Vagina (tissue), 2 donors: ENCODE data around the gene MTA3. TPM values are rescaled to one million over a fixed set of nuclear protein-coding genes. Genes with fewer than 3 reads are reported as not detected.

ENCODE experiments used
- DNase-seq, 2 donors: peaks; one replicate each; pipeline ENCODE4 v3.0.0-alpha.2; 2017; ENCODE audit errors: extremely low spot score in 2 of 2
- H3K27ac ChIP-seq: fragments of 200-600 bp; sonication (generic); one replicate; pipeline ENCODE4 v1.5.1; 2019
- H3K27me3 ChIP-seq: fragments of 200-600 bp; sonication (generic); one replicate; pipeline ENCODE4 v1.5.1; 2019
- H3K36me3 ChIP-seq, 2 donors: fragments of 200-600 bp; sonication (generic); one replicate each; pipeline ENCODE4 v1.5.1; 2017 to 2019
- H3K4me1 ChIP-seq: fragments of 200-600 bp; sonication (generic); one replicate; pipeline ENCODE4 v1.5.1; 2019
- H3K4me3 ChIP-seq, 2 donors: fragments of 200-600 bp; sonication (generic); 1 replicate in 1 of 2; 2 replicates in 1 of 2; pipeline ENCODE4 v1.5.1; 2016 to 2019
- H3K9me3 ChIP-seq: fragments of 200-600 bp; sonication (generic); one replicate; pipeline ENCODE4 v1.5.1; 2019
- CTCF ChIP-seq, 3 experiments: fragments of 450-650 bp in 2 of 3; fragments of 200-600 bp in 1 of 3; sonication (generic) in 1 of 3; IDR thresholded peaks; one replicate each; pipeline ENCODE4 v1.5.1; 2017 to 2019; ENCODE audit warnings: antibody characterized with exemption in 3 of 3, mild to moderate bottlenecking in 2 of 3, moderate library complexity in 2 of 3
- POLR2A ChIP-seq, 2 donors: fragments of 450-650 bp; IDR thresholded peaks; one replicate each; pipeline ENCODE4 v1.6.1; 2017; ENCODE audit warnings: antibody characterized with exemption in 2 of 2, mild to moderate bottlenecking in 2 of 2, moderate library complexity in 2 of 2
- POLR2AphosphoS5 ChIP-seq, 2 donors: sonication (generic); formaldehyde crosslinking; IDR thresholded peaks; one replicate each; pipeline ENCODE4 v1.9.0; 2017; ENCODE audit warnings: antibody characterized with exemption in 2 of 2, mild to moderate bottlenecking in 2 of 2, low read depth in 1 of 2; ENCODE audit not compliant: insufficient read depth in 1 of 2
- intact Hi-C: fragments of 100-400 bp; cut with DNase I; formaldehyde crosslinking; loops from one replicate; pipeline ENCODE4 v1.15.1; 2023
- total RNA-seq: library from RNA; depleted of rRNA; stranded (reverse); fragments of >200 nt; gene quantifications from one replicate; pipeline ENCODE4 v1.2.3, GENCODE V29; 2016

The MTA3 gene
- total RNA-seq, 1 donor from 2014 or later, result 46.7 TPM

DNA sequence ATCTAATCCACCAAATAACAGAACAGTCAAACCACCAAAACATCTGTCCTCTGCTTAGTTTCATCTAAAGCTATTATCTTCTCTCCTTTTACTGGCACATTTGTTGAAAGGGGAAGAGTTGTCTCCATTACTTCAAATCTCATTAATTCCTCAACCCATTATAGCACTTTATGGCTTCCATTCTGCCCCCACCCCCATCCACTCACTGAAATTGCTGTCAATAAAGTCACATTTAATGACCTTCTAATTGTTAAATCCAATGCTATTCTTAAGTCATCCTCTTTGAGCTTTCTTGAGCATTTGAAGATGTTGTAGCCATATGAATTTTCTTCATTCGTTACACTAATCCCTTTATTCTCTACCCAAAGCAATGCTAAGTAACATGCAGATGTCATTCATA lies 190.3 kb downstream of the MTA3 start:
- Histone ChIP-seq H3K27me3 (no peaks in the 10 kb centered on the region), H3K4me3 (no peak overlapping the region), H3K36me3 (no peaks in the 10 kb centered on the region), H3K9me3 (no peaks in the 10 kb centered on the region), H3K4me1 (peaks cover 6% of the 10 kb centered on the region), H3K27ac (no peak overlapping the region)
- TF ChIP-seq CTCF (IDR thresholded peaks at IDR 0.05) (no peak), POLR2A (IDR thresholded peaks at IDR 0.05) (no peak), POLR2AphosphoS5 (IDR thresholded peaks at IDR 0.05; ENCODE audit: insufficient read depth in 1 of 2, low read depth in 1 of 2) (no peak)
- intact Hi-C loops, result no loop called here
- no peak for DNase-seq

- intact Hi-C loops, result no loop called here
- no peak overlapping the region for H3K27ac ChIP-seq
- no peaks in the 10 kb centered on the region for H3K36me3 ChIP-seq
- no peaks in the 10 kb centered on the region for H3K4me1 ChIP-seq
- H3K27me3 ChIP-seq, result no peaks in the 10 kb centered on the region
- H3K9me3 ChIP-seq, result no peaks in the 10 kb centered on the region
- no peak for TF ChIP-seq CTCF (IDR thresholded peaks at IDR 0.05)
- TF ChIP-seq POLR2AphosphoS5 (IDR thresholded peaks at IDR 0.05; ENCODE audit: insufficient read depth in 1 of 2, low read depth in 1 of 2), result no peak
- no peak for TF ChIP-seq POLR2A (IDR thresholded peaks at IDR 0.05)
- no peak overlapping the region for H3K4me3 ChIP-seq
- DNase-seq, result no peak
Measured at GRCh38 chr2:42761554-42761953, 193.1 kb downstream of the MTA3 start.

DNA sequence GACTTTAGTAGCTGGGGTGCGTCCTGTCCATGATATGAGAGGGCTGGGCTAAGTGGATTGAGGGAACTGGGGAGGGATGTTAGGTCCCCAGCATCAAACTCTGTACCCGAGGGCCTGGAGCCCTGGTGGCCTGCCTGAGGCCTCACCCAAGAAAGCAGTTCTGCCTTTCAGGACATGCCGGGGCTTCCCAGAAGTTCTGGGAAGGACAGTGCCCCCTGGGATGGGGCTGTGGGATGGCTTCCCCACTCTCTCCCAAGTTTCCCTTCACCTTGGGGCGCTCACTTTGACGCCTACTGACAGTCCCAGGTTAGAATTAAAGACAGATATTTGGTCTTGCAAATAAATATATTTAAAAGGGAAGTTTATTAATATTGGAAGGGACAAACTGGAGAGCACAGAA lies 193.7 kb downstream of the MTA3 start:
- H3K9me3 ChIP-seq, result no peaks in the 10 kb centered on the region
- intact Hi-C loops, result no loop called here
- H3K4me3 ChIP-seq, result no peak overlapping the region
- H3K27ac ChIP-seq, result no peak overlapping the region
- TF ChIP-seq POLR2A (IDR thresholded peaks at IDR 0.05), result no peak
- TF ChIP-seq POLR2AphosphoS5 (IDR thresholded peaks at IDR 0.05; ENCODE audit: insufficient read depth in 1 of 2, low read depth in 1 of 2), result no peak
- TF ChIP-seq CTCF (IDR thresholded peaks at IDR 0.05), result no peak
- no peaks in the 10 kb centered on the region for H3K27me3 ChIP-seq
- no peaks in the 10 kb centered on the region for H3K36me3 ChIP-seq
- no peaks in the 10 kb centered on the region for H3K4me1 ChIP-seq
- no peak for DNase-seq

- Histone ChIP-seq H3K36me3 (no peaks in the 10 kb centered on the region), H3K4me1 (no peaks in the 10 kb centered on the region), H3K27ac (no peak overlapping the region), H3K4me3 (no peak overlapping the region), H3K27me3 (no peaks in the 10 kb centered on the region), H3K9me3 (no peaks in the 10 kb centered on the region)
- no peak for TF ChIP-seq POLR2A (IDR thresholded peaks at IDR 0.05)
- TF ChIP-seq POLR2AphosphoS5 (IDR thresholded peaks at IDR 0.05; ENCODE audit: insufficient read depth in 1 of 2, low read depth in 1 of 2), result no peak
- TF ChIP-seq CTCF (IDR thresholded peaks at IDR 0.05), result no peak
- intact Hi-C loops, result no loop called here
- DNase-seq, result peak in 1 of 2 donors; percentile 75
Measured at GRCh38 chr2:42762823-42763804, 194.7 kb downstream of the MTA3 start.

DNA sequence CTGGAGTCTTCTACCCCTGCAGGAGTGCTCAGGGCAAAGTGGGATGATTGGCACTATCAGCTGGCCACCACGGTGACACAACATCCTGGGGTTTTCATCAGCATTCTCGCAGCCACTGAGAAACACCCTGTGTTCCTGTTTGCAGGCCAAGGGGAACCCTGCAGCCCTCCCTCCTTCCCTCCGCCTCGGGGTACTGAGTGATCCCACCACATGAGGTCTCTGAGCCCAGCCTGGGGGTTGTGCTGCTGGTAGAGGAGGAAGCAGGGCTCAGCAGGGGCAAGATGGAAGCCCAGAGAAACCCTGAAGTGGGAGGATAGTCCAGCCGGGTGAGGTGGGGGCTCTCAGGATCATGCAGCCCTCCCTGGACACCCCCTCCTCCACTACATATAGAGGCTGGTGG lies 195.7 kb downstream of the MTA3 start, which contains the start of gene OXER1:
Gene OXER1, minus strand, starts transcription at position 40 of the 400 bp plus-strand sequence. CDS start 73 bp downstream, outside the sequence.
- intact Hi-C loops, result no loop called here
- H3K27me3 ChIP-seq, result no peaks in the 10 kb centered on the region
- peak in 1 of 2 donors; percentile 76 for DNase-seq
- H3K4me3 ChIP-seq, result no peak within 1 kb of the TSS
- H3K9me3 ChIP-seq, result no peaks in the 10 kb centered on the region
- TF ChIP-seq POLR2A (IDR thresholded peaks at IDR 0.05) (no peak), CTCF (IDR thresholded peaks at IDR 0.05) (no peak), POLR2AphosphoS5 (IDR thresholded peaks at IDR 0.05; ENCODE audit: insufficient read depth in 1 of 2, low read depth in 1 of 2) (no peak)
- H3K4me1 ChIP-seq, result no peaks in the 10 kb centered on the region
- H3K27ac ChIP-seq, result no peak within 1 kb of the TSS
- H3K36me3 ChIP-seq, result no peaks in the 10 kb centered on the region
